ENCODE measurements around the gene IRF6. TPM values are rescaled to one million over a fixed set of nuclear protein-coding genes. Genes with fewer than 3 reads are reported as not detected.

The IRF6 gene
- total RNA-seq, 1 experiment from 2014 or later, result 61.6 TPM

- Histone ChIP-seq H2AFZ (ENCODE audit: low read length) (no peak overlapping the region), H3K27me3 (ENCODE audit: low read length) (no peaks in the 10 kb centered on the region), H3K4me2 (ENCODE audit: low read length) (peak overlapping the region; percentile 91), H3K36me3 (ENCODE audit: low read depth, low read length) (peaks cover 21% of the 10 kb centered on the region), H3K4me3 (ENCODE audit: low read length) (peak overlapping the region; percentile 81; the same call in 1 of the 2 replicates), H3K4me1 (ENCODE audit: insufficient read depth, low read length) (peaks cover 41% of the 10 kb centered on the region), H4K20me1 (ENCODE audit: low read length) (peaks cover 41% of the 10 kb centered on the region), H3K9me2 (replicated peaks; ENCODE audit: low read length) (no peaks in the 10 kb centered on the region), H3F3A (ENCODE audit: low read length, unreplicated experiment) (no peaks in the 10 kb centered on the region), H3K79me2 (ENCODE audit: low read length) (peaks cover 63% of the 10 kb centered on the region), H3K9ac (ENCODE audit: low read length) (no peak overlapping the region), H3K9me3 (ENCODE audit: low read length) (no peaks in the 10 kb centered on the region), H3K27ac (ENCODE audit: low read length) (no peak overlapping the region)
- no peak for DNase-seq
- intact Hi-C loops (cut with micrococcal nuclease), result no loop called here
- no peak for TF ChIP-seq EZH2 (IDR thresholded peaks at IDR 0.05; ENCODE audit: low read length, unreplicated experiment)
- TF ChIP-seq EZH2phosphoT487 (IDR thresholded peaks at IDR 0.05; ENCODE audit: borderline replicate concordance, low read length), result no peak
- no peak for TF ChIP-seq CTCF (conservative IDR thresholded peaks at IDR 0.05; ENCODE audit: low read depth, low read length)
- BruUV-seq (replicated peaks), result no TSS peak
- CTCF ChIA-PET, result no interaction called here
- POLR2A ChIA-PET (ENCODE audit: unreplicated experiment), result no interaction called here
- no peak for ATAC-seq
Measured at GRCh38 chr1:209803568-209803967, 2.4 kb downstream of the IRF6 start.

- Histone ChIP-seq H3K9me2 (replicated peaks; ENCODE audit: low read length) (no peaks in the 10 kb centered on the region), H3F3A (ENCODE audit: low read length, unreplicated experiment) (no peaks in the 10 kb centered on the region), H3K27me3 (ENCODE audit: low read length) (no peaks in the 10 kb centered on the region), H3K27ac (ENCODE audit: low read length) (no peak overlapping the region), H3K4me2 (ENCODE audit: low read length) (peak overlapping the region; percentile 91; the same call in 1 of the 2 replicates), H2AFZ (ENCODE audit: low read length) (no peak overlapping the region), H3K36me3 (ENCODE audit: low read depth, low read length) (peaks cover 23% of the 10 kb centered on the region), H3K79me2 (ENCODE audit: low read length) (peaks cover 63% of the 10 kb centered on the region), H4K20me1 (ENCODE audit: low read length) (peaks cover 41% of the 10 kb centered on the region), H3K9me3 (ENCODE audit: low read length) (no peaks in the 10 kb centered on the region), H3K4me1 (ENCODE audit: insufficient read depth, low read length) (peaks cover 33% of the 10 kb centered on the region), H3K4me3 (ENCODE audit: low read length) (no peak overlapping the region), H3K9ac (ENCODE audit: low read length) (no peak overlapping the region)
- no peak for DNase-seq
- no TSS peak for BruUV-seq (replicated peaks)
- CTCF ChIA-PET, result interaction anchor here (0.6 kb wide), 1 partner anchor 55 kb away, joined by 3 read pairs; no protein-coding TSS in a partner anchor
- no peak for TF ChIP-seq EZH2 (IDR thresholded peaks at IDR 0.05; ENCODE audit: low read length, unreplicated experiment)
- TF ChIP-seq CTCF (conservative IDR thresholded peaks at IDR 0.05; ENCODE audit: low read depth, low read length), result no peak
- TF ChIP-seq EZH2phosphoT487 (IDR thresholded peaks at IDR 0.05; ENCODE audit: borderline replicate concordance, low read length), result no peak
- ATAC-seq, result no peak
- POLR2A ChIA-PET (ENCODE audit: unreplicated experiment), result interaction anchor here (0.5 kb wide), 1 partner anchor 15 kb away, joined by 4 read pairs; no protein-coding TSS in a partner anchor
- intact Hi-C loops (cut with micrococcal nuclease), result no loop called here
Measured at GRCh38 chr1:209802780-209803152, 3.2 kb downstream of the IRF6 start.

GRCh38 chr1:209802117-209802779, 3.7 kb downstream of the IRF6 start:
- no peaks in the 10 kb centered on the region for H3K27me3 ChIP-seq (ENCODE audit: low read length)
- peaks cover 23% of the 10 kb centered on the region for H3K36me3 ChIP-seq (ENCODE audit: low read depth, low read length)
- peaks cover 65% of the 10 kb centered on the region for H3K79me2 ChIP-seq (ENCODE audit: low read length)
- no peaks in the 10 kb centered on the region for H3K9me2 ChIP-seq (replicated peaks; ENCODE audit: low read length)
- no peak overlapping the region for H3K9ac ChIP-seq (ENCODE audit: low read length)
- peaks cover 28% of the 10 kb centered on the region for H3K4me1 ChIP-seq (ENCODE audit: insufficient read depth, low read length)
- ATAC-seq (no peak), DNase-seq (no peak)
- TF ChIP-seq EZH2 (IDR thresholded peaks at IDR 0.05; ENCODE audit: low read length, unreplicated experiment), result no peak
- no peak for TF ChIP-seq CTCF (conservative IDR thresholded peaks at IDR 0.05; ENCODE audit: low read depth, low read length)
- no peak for TF ChIP-seq EZH2phosphoT487 (IDR thresholded peaks at IDR 0.05; ENCODE audit: borderline replicate concordance, low read length)
- H3K9me3 ChIP-seq (ENCODE audit: low read length), result no peaks in the 10 kb centered on the region
- intact Hi-C loops (cut with micrococcal nuclease), result no loop called here
- 0 out of 2 replicates have a peak overlapping the region, but pooled peaks have one; percentile 91 for H3K4me2 ChIP-seq (ENCODE audit: low read length)
- peaks cover 41% of the 10 kb centered on the region for H4K20me1 ChIP-seq (ENCODE audit: low read length)
- CTCF ChIA-PET, result interaction anchor here (0.6 kb wide), 1 partner anchor 54 kb away, joined by 3 read pairs; no protein-coding TSS in a partner anchor
- H3K4me3 ChIP-seq (ENCODE audit: low read length), result no peak overlapping the region
- H3F3A ChIP-seq (ENCODE audit: low read length, unreplicated experiment), result no peaks in the 10 kb centered on the region
- no peak overlapping the region for H3K27ac ChIP-seq (ENCODE audit: low read length)
- BruUV-seq (replicated peaks), result no TSS peak
- POLR2A ChIA-PET (ENCODE audit: unreplicated experiment), result interaction anchor here (0.8 kb wide), 1 partner anchor 80 kb away, joined by 5 read pairs; no protein-coding TSS in a partner anchor
- no peak overlapping the region for H2AFZ ChIP-seq (ENCODE audit: low read length)

All from PC-3 (cell line).